Measurements from ENCODE around the gene FZR1. TPM values are rescaled to one million over a fixed set of nuclear protein-coding genes. Genes with fewer than 3 reads are reported as not detected.
A peak's percentile ranks its signal among the peaks of the same experiment; 100 is the strongest.

The FZR1 gene
- total and polyA plus RNA-seq, 2 of the 13 experiments (the other 11 are each of a cell fraction or from before 2014, with no cell fraction given) = 29.0 to 30.8 TPM

- TF ChIP-seq ZNF276 (CRISPR knock-in tag; IDR thresholded peaks at IDR 0.05; ENCODE audit: low read depth) (no peak), ZNF230 (CRISPR knock-in tag; IDR thresholded peaks at IDR 0.05) (no peak), ZNF570 (CRISPR knock-in tag; IDR thresholded peaks at IDR 0.05; ENCODE audit: borderline replicate concordance) (no peak), ZNF790 (CRISPR knock-in tag; IDR thresholded peaks at IDR 0.05; ENCODE audit: borderline replicate concordance) (no peak), ZNF264 (CRISPR knock-in tag; IDR thresholded peaks at IDR 0.05) (peak; percentile 46; the same call in 1 of the 2 replicates), SNAPC5 (CRISPR knock-in tag; IDR thresholded peaks at IDR 0.05; ENCODE audit: borderline replicate concordance) (no peak), SOX6 (IDR thresholded peaks at IDR 0.05) (no peak), SOX6 (CRISPR knock-in tag; IDR thresholded peaks at IDR 0.05) (peak; percentile 53), TEAD3 (CRISPR knock-in tag; optimal IDR thresholded peaks at IDR 0.05; ENCODE audit: borderline replicate concordance) (no peak), NRL (CRISPR knock-in tag; IDR thresholded peaks at IDR 0.05; ENCODE audit: borderline replicate concordance) (no peak), MTA1 (CRISPR knock-in tag; IDR thresholded peaks at IDR 0.05; ENCODE audit: borderline replicate concordance) (no peak), ZNF784 (CRISPR knock-in tag; IDR thresholded peaks at IDR 0.05; ENCODE audit: borderline replicate concordance) (0 out of 2 replicates have a peak, but pooled peaks have one; percentile 57), KIAA2018 (CRISPR knock-in tag; IDR thresholded peaks at IDR 0.05; ENCODE audit: borderline replicate concordance) (no peak), GPBP1L1 (CRISPR knock-in tag; IDR thresholded peaks at IDR 0.05) (no peak), ZNF580 (CRISPR knock-in tag; IDR thresholded peaks at IDR 0.05; ENCODE audit: borderline replicate concordance, low read depth) (no peak), ZSCAN31 (CRISPR knock-in tag; IDR thresholded peaks at IDR 0.05; ENCODE audit: low read depth) (no peak)
These were observed 1.4 kb downstream of the FZR1 start (continued) for GRCh38 chr19:3507371-3508120.

Measured in HepG2 (cell line).